Loucy (cell line): ENCODE results near the gene DCLK2.

ENCODE experiments used
- H2AFZ ChIP-seq: fragments of 200-600 bp; sonication (generic); 2 replicates; pipeline ENCODE4 v1.6.0; 2016; ENCODE audit warnings: antibody characterized with exemption, mild to moderate bottlenecking, low read length, moderate library complexity
- H3F3A ChIP-seq: fragments of 200-600 bp; 2 replicates; pipeline ENCODE4 v1.6.0; 2016; ENCODE audit warnings: antibody characterized with exemption, low read depth, mild to moderate bottlenecking
- H3K27me3 ChIP-seq: fragments of 200-600 bp; sonication (generic); 2 replicates; pipeline ENCODE4 v1.6.1; 2014; ENCODE audit warnings: low read length, mild to moderate bottlenecking; ENCODE audit not compliant: insufficient read depth, poor library complexity, severe bottlenecking
- H3K36me3 ChIP-seq: fragments of 200-600 bp; sonication (generic); 2 replicates; pipeline ENCODE4 v1.6.1; 2016; ENCODE audit warnings: low read length; ENCODE audit not compliant: insufficient read depth
- H3K4me1 ChIP-seq: fragments of 200-600 bp; sonication (generic); 2 replicates; pipeline ENCODE4 v1.5.1; 2014; ENCODE audit warnings: low read length, mild to moderate bottlenecking; ENCODE audit not compliant: insufficient read depth, poor library complexity, severe bottlenecking
- H3K4me2 ChIP-seq: fragments of 200-600 bp; sonication (generic); 2 replicates; pipeline ENCODE4 v1.6.0; 2014; ENCODE audit warnings: antibody characterized with exemption, low read length, low read depth, mild to moderate bottlenecking; ENCODE audit not compliant: poor library complexity, severe bottlenecking
- H3K4me3 ChIP-seq: fragments of 200-600 bp; sonication (generic); 2 replicates; pipeline ENCODE4 v1.5.1; 2014; ENCODE audit warnings: low read length, mild to moderate bottlenecking, mixed read lengths; ENCODE audit not compliant: poor library complexity, severe bottlenecking
- H3K79me2 ChIP-seq: fragments of 200-600 bp; sonication (generic); 2 replicates; pipeline ENCODE4 v1.6.1; 2014; ENCODE audit warnings: low read length; ENCODE audit not compliant: insufficient read depth
- H3K9ac ChIP-seq: fragments of 200-600 bp; sonication (generic); 2 replicates; pipeline ENCODE4 v1.6.0; 2014; ENCODE audit warnings: mild to moderate bottlenecking, low read depth, low read length, moderate library complexity; ENCODE audit not compliant: poor library complexity, severe bottlenecking
- H3K9me2 ChIP-seq: fragments of 200-600 bp; sonication (generic); replicated peaks from 2 replicates; pipeline ENCODE4 v1.6.1; 2016; ENCODE audit warnings: low read depth, low read length, mixed read lengths
- H3K9me3 ChIP-seq: fragments of 200-600 bp; sonication (generic); 2 replicates; pipeline ENCODE4 v1.6.1; 2014; ENCODE audit warnings: mild to moderate bottlenecking, antibody characterized with exemption, low read length, low read depth; ENCODE audit not compliant: insufficient read depth
- H4K20me1 ChIP-seq: fragments of 200-600 bp; sonication (generic); 2 replicates; pipeline ENCODE4 v1.6.0; 2014; ENCODE audit warnings: antibody characterized with exemption, low read length, mild to moderate bottlenecking; ENCODE audit not compliant: insufficient read depth, poor library complexity, severe bottlenecking
- CTCF ChIP-seq: fragments of 200-600 bp; sonication (generic); conservative IDR thresholded peaks from 2 replicates; pipeline ENCODE4 v1.5.1; 2014; ENCODE audit warnings: mild to moderate bottlenecking, antibody characterized with exemption, low read length
- EZH2phosphoT487 ChIP-seq: fragments of 200-600 bp; IDR thresholded peaks from 2 replicates; pipeline ENCODE4 v1.6.1; 2018; ENCODE audit warnings: antibody characterized with exemption, mild to moderate bottlenecking, moderate library complexity, borderline replicate concordance

The DCLK2 gene

GRCh38 chr4:150046728-150047217 lies 31.5 kb upstream of the DCLK2 start:
- Histone ChIP-seq H3K36me3 (no peaks in the 10 kb centered on the region), H3F3A (no peaks in the 10 kb centered on the region), H3K9me2 (no peaks in the 10 kb centered on the region), H3K79me2 (no peaks in the 10 kb centered on the region), H3K9ac (no peak overlapping the region), H4K20me1 (no peaks in the 10 kb centered on the region), H3K4me2 (no peak overlapping the region), H3K9me3 (no peaks in the 10 kb centered on the region), H3K27me3 (no peaks in the 10 kb centered on the region), H3K4me3 (no peak overlapping the region), H2AFZ (no peak overlapping the region), H3K4me1 (no peaks in the 10 kb centered on the region)
- TF ChIP-seq EZH2phosphoT487 (no peak), CTCF (no peak)

- no peaks in the 10 kb centered on the region for H3F3A ChIP-seq
Measured at GRCh38 chr4:150047546-150047945, 30.7 kb upstream of the DCLK2 start.

GRCh38 chr4:150049682-150050081 lies 28.6 kb upstream of the DCLK2 start:
- H3K27me3 ChIP-seq: no peaks in the 10 kb centered on the region
- no peaks in the 10 kb centered on the region for H3K9me3 ChIP-seq
- H3K4me1 ChIP-seq: no peaks in the 10 kb centered on the region
- TF ChIP-seq CTCF (no peak), EZH2phosphoT487 (no peak)
- H3F3A ChIP-seq: no peaks in the 10 kb centered on the region
- no peak overlapping the region for H2AFZ ChIP-seq
- H3K9me2 ChIP-seq: no peaks in the 10 kb centered on the region
- H4K20me1 ChIP-seq: no peaks in the 10 kb centered on the region
- no peaks in the 10 kb centered on the region for H3K79me2 ChIP-seq
- no peak overlapping the region for H3K4me3 ChIP-seq
- H3K36me3 ChIP-seq: no peaks in the 10 kb centered on the region
- H3K9ac ChIP-seq: no peak overlapping the region
- no peak overlapping the region for H3K4me2 ChIP-seq

More at GRCh38 chr4:150047546-150047945, 30.7 kb upstream of the DCLK2 start:
- H3K36me3 ChIP-seq: no peaks in the 10 kb centered on the region
- no peaks in the 10 kb centered on the region for H3K27me3 ChIP-seq
- no peaks in the 10 kb centered on the region for H3K4me1 ChIP-seq
- H3K4me2 ChIP-seq: no peak overlapping the region
- H2AFZ ChIP-seq: no peak overlapping the region
- no peak overlapping the region for H3K4me3 ChIP-seq
- H3K9me3 ChIP-seq: no peaks in the 10 kb centered on the region
- no peaks in the 10 kb centered on the region for H4K20me1 ChIP-seq
- H3K9me2 ChIP-seq: no peaks in the 10 kb centered on the region
- H3K79me2 ChIP-seq: no peaks in the 10 kb centered on the region
- TF ChIP-seq EZH2phosphoT487: no peak
- TF ChIP-seq CTCF: no peak
- H3K9ac ChIP-seq: no peak overlapping the region
